Activated T-helper 1 cell treated with anti-CD3 and anti-CD28 coated beads, Interleukin-12 subunit alpha, Interleukin-12 subunit beta, Interleukin-2, Interleukin-4 antibody, amounts not matched to agents 30 ng/mL and 10 ng/mL and 1 ng/mL, durations not matched to agents 14 hours and 24 hours and 36 hours (primary cell): ENCODE measurements around the gene PTH2. TPM values are rescaled to one million over a fixed set of nuclear protein-coding genes. Genes with fewer than 3 reads are reported as not detected.

Source experiments
- DNase-seq: peaks from one replicate; pipeline ENCODE4 v3.0.0; 2021; ENCODE audit warnings: low spot score
- H3K27ac Mint-ChIP-seq: one replicate; pipeline ENCODE4 v1.8.0; 2021; ENCODE audit warnings: mild to moderate bottlenecking, mixed read lengths
- H3K27me3 Mint-ChIP-seq: one replicate; pipeline ENCODE4 v1.8.0; 2022; ENCODE audit warnings: mild to moderate bottlenecking, moderate library complexity, mixed read lengths; ENCODE audit not compliant: insufficient read depth
- H3K36me3 Mint-ChIP-seq: one replicate; pipeline ENCODE4 v1.8.0; 2021; ENCODE audit warnings: low read depth, mixed read lengths
- H3K4me1 Mint-ChIP-seq: one replicate; pipeline ENCODE4 v1.8.0; 2021; ENCODE audit warnings: low read depth, mixed read lengths
- H3K4me3 Mint-ChIP-seq: one replicate; pipeline ENCODE4 v1.8.0; 2021; ENCODE audit warnings: mild to moderate bottlenecking, moderate library complexity, mixed read lengths
- H3K9me3 Mint-ChIP-seq: one replicate; pipeline ENCODE4 v1.8.0; 2021; ENCODE audit warnings: mixed read lengths
- intact Hi-C: fragments of 100-400 bp; cut with micrococcal nuclease; formaldehyde crosslinking; loops from one replicate; pipeline ENCODE4 v1.15.1; 2024
- total RNA-seq: library from RNA; stranded (reverse); gene quantifications from 2 replicates; pipeline ENCODE4 v1.2.3, GENCODE V29; 2022

The PTH2 gene
- total RNA-seq, 1 donor from 2014 or later: not detected

- Mint-ChIP-seq H3K27ac (peak overlapping the region; percentile 81), H3K9me3 (no peaks in the 10 kb centered on the region), H3K4me3 (peak overlapping the region; percentile 6), H3K36me3 (peaks cover 4% of the 10 kb centered on the region), H3K27me3 (peaks cover 2% of the 10 kb centered on the region), H3K4me1 (peaks cover 44% of the 10 kb centered on the region)
- intact Hi-C loops: loop anchor here (5.0 kb wide), 1 partner anchor 33 kb away; the partner anchor contains the start of gene SLC17A7
- peak; percentile 24 for DNase-seq
Measured at GRCh38 chr19:49409441-49410029, 13.7 kb downstream of the PTH2 start.

GRCh38 chr19:49408816-49409440 lies 14.3 kb downstream of the PTH2 start:
- H3K36me3 Mint-ChIP-seq: peaks cover 4% of the 10 kb centered on the region
- H3K27me3 Mint-ChIP-seq: peaks cover 2% of the 10 kb centered on the region
- H3K27ac Mint-ChIP-seq: peak overlapping the region; percentile 81
- no peak for DNase-seq
- H3K4me3 Mint-ChIP-seq: peak overlapping the region; percentile 6
- H3K9me3 Mint-ChIP-seq: no peaks in the 10 kb centered on the region
- intact Hi-C loops: loop anchor here (5.0 kb wide), 1 partner anchor 33 kb away; the partner anchor contains the start of gene SLC17A7
- peaks cover 44% of the 10 kb centered on the region for H3K4me1 Mint-ChIP-seq

- Mint-ChIP-seq H3K4me1 (peaks cover 44% of the 10 kb centered on the region), H3K4me3 (no peak overlapping the region)
- intact Hi-C loops: loop anchor here (1.0 to 5.0 kb wide), 2 partner anchors 15 to 35 kb away; partner anchors contain the start of gene SLC17A7
Measured at GRCh38 chr19:49407482-49408015, 15.7 kb downstream of the PTH2 start.

GRCh38 chr19:49407079-49407478 lies 16.2 kb downstream of the PTH2 start:
- Mint-ChIP-seq H3K36me3 (peaks cover 4% of the 10 kb centered on the region), H3K9me3 (no peaks in the 10 kb centered on the region), H3K27ac (no peak overlapping the region), H3K4me3 (no peak overlapping the region), H3K4me1 (peaks cover 42% of the 10 kb centered on the region), H3K27me3 (peaks cover 2% of the 10 kb centered on the region)
- DNase-seq: no peak
- intact Hi-C loops: loop anchor here (1.0 to 5.0 kb wide), 2 partner anchors 15 to 35 kb away; partner anchors contain the start of gene SLC17A7

More at GRCh38 chr19:49407482-49408015, 15.7 kb downstream of the PTH2 start:
- peaks cover 2% of the 10 kb centered on the region for H3K27me3 Mint-ChIP-seq
- H3K36me3 Mint-ChIP-seq: peaks cover 4% of the 10 kb centered on the region
- peak overlapping the region; percentile 0 for H3K27ac Mint-ChIP-seq
- DNase-seq: no peak
- H3K9me3 Mint-ChIP-seq: no peaks in the 10 kb centered on the region

- H3K4me1 Mint-ChIP-seq: peaks cover 13% of the 10 kb centered on the region
- peaks cover 2% of the 10 kb centered on the region for H3K36me3 Mint-ChIP-seq
- H3K4me3 Mint-ChIP-seq: no peak overlapping the region
- H3K9me3 Mint-ChIP-seq: no peaks in the 10 kb centered on the region
- peaks cover 7% of the 10 kb centered on the region for H3K27me3 Mint-ChIP-seq
- no peak overlapping the region for H3K27ac Mint-ChIP-seq
- no peak for DNase-seq
- intact Hi-C loops: no loop called here
Measured at GRCh38 chr19:49403404-49404187, 19.6 kb downstream of the PTH2 start.

- no peaks in the 10 kb centered on the region for H3K4me1 Mint-ChIP-seq
- no peak for DNase-seq
- H3K27ac Mint-ChIP-seq: no peak overlapping the region
- peaks cover 10% of the 10 kb centered on the region for H3K27me3 Mint-ChIP-seq
- no peaks in the 10 kb centered on the region for H3K9me3 Mint-ChIP-seq
- no peak overlapping the region for H3K4me3 Mint-ChIP-seq
- no peaks in the 10 kb centered on the region for H3K36me3 Mint-ChIP-seq
- intact Hi-C loops: no loop called here
Measured at GRCh38 chr19:49400029-49400428, 23.2 kb downstream of the PTH2 start.

- H3K27ac Mint-ChIP-seq: no peak overlapping the region
- no peak overlapping the region for H3K4me3 Mint-ChIP-seq
- no peaks in the 10 kb centered on the region for H3K36me3 Mint-ChIP-seq
- H3K9me3 Mint-ChIP-seq: no peaks in the 10 kb centered on the region
- H3K4me1 Mint-ChIP-seq: no peaks in the 10 kb centered on the region
- DNase-seq: no peak
- H3K27me3 Mint-ChIP-seq: peaks cover 10% of the 10 kb centered on the region
- intact Hi-C loops: no loop called here
Measured at GRCh38 chr19:49398931-49399330, 24.3 kb downstream of the PTH2 start.

- H3K27ac Mint-ChIP-seq: no peak overlapping the region
- peaks cover 10% of the 10 kb centered on the region for H3K27me3 Mint-ChIP-seq
- no peak overlapping the region for H3K4me3 Mint-ChIP-seq
- no peaks in the 10 kb centered on the region for H3K9me3 Mint-ChIP-seq
- DNase-seq: no peak
- H3K4me1 Mint-ChIP-seq: no peaks in the 10 kb centered on the region
- no peaks in the 10 kb centered on the region for H3K36me3 Mint-ChIP-seq
- intact Hi-C loops: no loop called here
Measured at GRCh38 chr19:49398001-49398615, 25.1 kb downstream of the PTH2 start.

GRCh38 chr19:49396738-49397505 lies 26.3 kb downstream of the PTH2 start:
- intact Hi-C loops: no loop called here
- Mint-ChIP-seq H3K4me1 (peaks cover 5% of the 10 kb centered on the region), H3K9me3 (no peaks in the 10 kb centered on the region), H3K27ac (no peak overlapping the region), H3K36me3 (no peaks in the 10 kb centered on the region), H3K4me3 (no peak overlapping the region), H3K27me3 (peaks cover 11% of the 10 kb centered on the region)
- DNase-seq: no peak

GRCh38 chr19:49395581-49396407 lies 27.4 kb downstream of the PTH2 start:
- no peaks in the 10 kb centered on the region for H3K9me3 Mint-ChIP-seq
- peaks cover 12% of the 10 kb centered on the region for H3K27me3 Mint-ChIP-seq
- no peak for DNase-seq
- H3K4me3 Mint-ChIP-seq: no peak overlapping the region
- no peak overlapping the region for H3K27ac Mint-ChIP-seq
- intact Hi-C loops: no loop called here
- no peaks in the 10 kb centered on the region for H3K36me3 Mint-ChIP-seq
- peaks cover 12% of the 10 kb centered on the region for H3K4me1 Mint-ChIP-seq

GRCh38 chr19:49393881-49394280 lies 29.4 kb downstream of the PTH2 start:
- Mint-ChIP-seq H3K9me3 (no peaks in the 10 kb centered on the region), H3K36me3 (no peaks in the 10 kb centered on the region), H3K27ac (no peak overlapping the region), H3K27me3 (peaks cover 10% of the 10 kb centered on the region), H3K4me3 (no peak overlapping the region), H3K4me1 (peaks cover 12% of the 10 kb centered on the region)
- intact Hi-C loops: loop anchor here (2.0 kb wide), 1 partner anchor 153 kb away; no protein-coding TSS in a partner anchor
- DNase-seq: no peak
